GM19395 (cell line): ENCODE measurements around the gene STX11.
A peak's percentile ranks its signal among the peaks of the same experiment; 100 is the strongest.
"Not testable (repeated sequence)": the region's sequence is repeated elsewhere in the genome, so short reads cannot be mapped to it uniquely, and the experiment has no call there.

Source experiments
- ATAC-seq: cut with Tn5 transposase; IDR thresholded peaks from one replicate; pipeline ENCODE4 v1.9.1; 2021; ENCODE audit warnings: mild to moderate bottlenecking, moderate library complexity; ENCODE audit not compliant: unreplicated experiment

The STX11 gene

DNA sequence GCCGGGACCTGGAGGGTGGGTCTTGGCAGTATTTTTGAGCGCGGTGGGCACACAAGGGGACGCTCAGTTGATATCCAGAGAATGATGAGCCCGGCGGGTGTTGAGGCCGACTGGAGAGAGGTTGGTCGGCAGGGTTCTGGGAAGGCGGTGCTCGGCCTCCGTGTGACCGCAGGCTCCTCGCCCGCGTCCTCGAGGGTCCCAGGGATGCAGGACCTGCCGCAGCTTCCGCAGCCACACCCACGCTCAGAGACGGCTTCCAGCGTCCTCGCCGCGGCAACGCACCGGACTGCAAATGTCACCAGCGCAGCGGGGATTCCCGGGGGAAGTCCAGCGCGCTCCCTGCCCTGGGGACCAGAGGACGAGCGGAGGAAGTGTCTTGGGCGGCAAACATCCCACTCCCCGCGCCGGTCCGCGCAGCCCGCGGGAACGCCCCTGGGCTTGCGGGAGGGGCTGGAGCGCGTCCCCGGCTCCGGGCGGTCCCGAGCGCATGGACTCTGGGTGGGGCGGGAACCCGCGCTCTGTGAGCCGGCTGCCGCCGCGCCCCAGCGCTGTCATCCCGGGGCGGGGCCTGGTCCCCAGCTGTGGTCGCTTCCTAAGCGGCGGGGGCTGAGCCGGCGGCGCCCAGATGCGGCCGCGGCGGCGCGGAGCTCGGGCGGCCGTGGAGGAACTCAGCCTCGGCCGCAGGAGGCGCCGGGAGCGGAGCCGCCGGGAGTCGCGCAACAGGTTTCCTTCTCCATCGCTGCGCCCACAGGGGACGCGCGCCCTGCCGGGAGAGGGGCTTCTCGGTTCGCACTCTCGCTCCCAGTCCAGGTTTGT is at the start of gene STX11:
Gene STX11 (plus strand): TSS at position 624 of the 816 bp plus-strand sequence. CDS start 36,111 bp downstream, outside the sequence.
- ATAC-seq, result peak; percentile 60

DNA sequence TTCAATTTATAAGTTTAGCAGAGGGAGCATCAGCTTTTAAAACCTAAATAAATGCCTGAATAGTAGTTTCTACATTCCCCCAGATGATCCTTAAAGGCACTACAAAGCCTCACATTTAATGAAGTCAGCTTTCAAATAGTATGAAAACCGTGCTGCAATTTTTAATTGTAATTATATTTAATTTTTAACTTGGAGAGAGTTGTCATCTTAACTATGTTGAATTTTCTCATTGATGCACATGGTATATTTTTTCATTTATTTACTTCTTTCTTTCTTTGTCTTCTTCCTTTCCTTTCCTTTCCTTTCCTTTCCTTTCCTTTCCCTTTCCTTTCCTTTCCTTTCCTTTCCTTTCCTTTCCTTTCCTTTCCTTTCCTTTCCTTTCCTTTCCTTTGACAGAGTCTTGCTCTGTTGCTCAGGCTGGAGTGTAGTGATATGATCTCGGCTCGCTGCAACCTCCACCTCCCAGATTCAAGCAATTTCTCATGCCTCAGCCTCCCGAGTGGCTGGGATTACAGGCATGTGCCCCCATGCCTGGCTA is 47.2 kb upstream of the STX11 start:
- no peak for ATAC-seq

DNA sequence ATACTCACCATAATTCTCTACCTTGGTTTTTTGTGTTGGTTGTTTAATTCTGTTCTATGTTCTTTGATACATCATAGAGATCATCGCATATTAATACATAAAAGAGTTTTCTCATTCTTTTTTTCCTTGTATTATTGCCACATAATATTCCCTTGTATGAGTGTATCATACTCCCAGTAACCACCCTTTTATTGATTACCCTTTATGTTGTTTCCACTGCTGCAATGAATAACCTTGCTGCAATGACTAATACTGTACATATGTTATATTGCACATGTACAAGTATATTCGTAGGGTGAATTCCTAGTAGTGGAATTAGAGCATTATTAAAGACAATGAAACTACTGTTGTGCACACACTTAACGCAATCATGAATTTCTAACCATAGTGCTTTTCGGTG is 45.8 kb upstream of the STX11 start:
- no peak for ATAC-seq

DNA sequence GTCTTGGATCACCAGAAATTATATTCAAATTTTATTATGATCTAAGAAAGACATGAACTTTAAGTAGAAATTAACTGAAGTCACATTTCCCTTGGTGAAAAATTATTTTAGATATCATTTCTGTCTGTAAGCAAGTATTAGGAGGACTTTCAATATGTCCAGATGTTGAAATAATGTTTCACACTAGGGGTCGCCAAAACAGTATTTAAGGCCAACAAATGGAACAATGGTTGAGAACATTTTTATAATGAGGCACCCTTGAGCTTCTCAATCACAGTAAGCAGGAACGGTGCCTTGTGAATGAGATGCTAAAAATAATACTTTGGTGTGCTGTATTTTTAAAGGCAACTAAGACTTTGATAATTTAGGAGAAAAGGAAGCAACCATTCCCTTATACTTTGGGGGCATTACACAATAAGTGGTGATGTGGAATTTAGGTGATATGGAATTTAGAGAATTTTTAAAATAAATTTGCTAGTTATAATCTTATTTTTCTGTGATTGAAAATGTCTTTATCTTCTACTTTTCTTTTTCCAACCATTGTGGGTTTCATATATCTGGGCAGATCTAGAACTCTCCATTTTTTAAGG is 45.3 kb upstream of the STX11 start:
- peak; percentile 91 for ATAC-seq

DNA sequence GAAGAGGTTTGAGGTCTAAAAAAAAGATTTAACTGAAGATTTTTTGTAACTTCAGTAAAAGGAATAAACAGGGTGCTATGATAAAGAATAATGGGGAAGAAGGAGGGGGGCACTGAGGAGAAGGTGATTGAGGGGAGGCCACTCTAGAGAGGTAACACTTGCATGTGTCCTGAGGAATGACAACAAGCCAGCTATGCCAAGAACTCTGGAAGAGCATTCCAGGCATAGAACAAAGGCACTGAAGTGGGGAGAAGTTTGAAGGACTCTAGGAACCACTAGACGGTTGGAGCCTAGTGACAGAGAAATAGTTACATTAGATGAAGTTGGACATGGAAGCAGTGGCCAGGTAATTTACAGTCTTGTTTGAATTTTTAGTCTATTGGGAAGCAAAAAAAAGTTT is 44.1 kb upstream of the STX11 start:
- no peak for ATAC-seq

DNA sequence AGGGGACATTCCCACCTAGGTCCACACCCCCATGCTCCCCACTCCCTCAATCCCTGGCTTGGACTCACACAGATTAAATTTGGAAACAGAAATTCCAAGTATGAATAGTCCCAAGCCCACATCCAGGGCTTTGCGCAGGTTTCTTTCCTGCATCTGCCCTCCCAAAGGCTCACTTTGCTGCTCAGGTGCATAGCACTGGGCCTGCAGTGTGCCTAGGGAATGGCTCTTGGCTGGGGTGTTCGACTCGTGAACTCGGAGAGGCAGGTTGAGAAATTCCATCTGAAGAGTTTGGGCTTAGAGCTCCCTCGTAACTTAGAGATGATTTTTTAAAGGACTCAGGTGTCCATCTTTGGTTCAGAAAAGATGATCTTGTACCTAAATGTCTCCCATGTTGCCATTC is 40.1 kb upstream of the STX11 start:
- ATAC-seq, result no peak

DNA sequence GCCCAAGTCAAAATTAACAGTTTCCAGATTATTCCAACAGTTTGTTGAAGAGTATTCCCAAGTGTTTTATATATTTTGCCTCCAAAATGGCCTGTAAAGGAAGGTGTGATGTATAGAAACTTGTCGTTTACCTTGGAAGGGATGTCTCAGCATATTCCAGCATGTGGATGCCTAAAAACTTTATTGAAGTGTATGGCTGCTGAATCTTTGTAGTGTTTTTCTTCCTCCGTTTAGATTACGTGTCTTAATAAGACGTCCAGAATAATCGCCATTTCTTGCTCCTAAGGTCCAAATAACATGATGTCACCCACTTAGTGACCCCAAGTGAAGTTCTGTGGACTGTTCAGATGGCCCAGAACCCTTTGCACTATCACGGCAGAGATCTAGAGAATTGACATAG is 37.0 kb upstream of the STX11 start:
- no peak for ATAC-seq

DNA sequence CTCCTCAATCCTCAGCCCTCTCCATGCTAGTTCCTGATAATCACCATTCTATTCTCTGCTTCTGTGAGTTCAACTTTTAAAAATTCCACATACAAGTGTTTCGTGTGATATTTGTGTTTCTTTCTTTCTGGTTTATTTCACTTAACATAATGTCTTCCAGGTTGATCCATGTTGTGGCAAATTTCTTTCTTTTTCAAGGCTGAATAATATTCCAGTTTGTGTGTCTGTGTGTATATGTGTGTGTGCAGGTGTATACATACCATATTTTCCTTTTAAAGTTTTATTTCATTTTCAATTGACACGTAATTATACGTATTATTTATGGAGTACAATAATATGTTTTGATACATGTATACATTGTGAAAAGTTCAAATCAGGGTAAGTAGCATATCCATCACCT is 35.1 kb upstream of the STX11 start:
- no peak for ATAC-seq

DNA sequence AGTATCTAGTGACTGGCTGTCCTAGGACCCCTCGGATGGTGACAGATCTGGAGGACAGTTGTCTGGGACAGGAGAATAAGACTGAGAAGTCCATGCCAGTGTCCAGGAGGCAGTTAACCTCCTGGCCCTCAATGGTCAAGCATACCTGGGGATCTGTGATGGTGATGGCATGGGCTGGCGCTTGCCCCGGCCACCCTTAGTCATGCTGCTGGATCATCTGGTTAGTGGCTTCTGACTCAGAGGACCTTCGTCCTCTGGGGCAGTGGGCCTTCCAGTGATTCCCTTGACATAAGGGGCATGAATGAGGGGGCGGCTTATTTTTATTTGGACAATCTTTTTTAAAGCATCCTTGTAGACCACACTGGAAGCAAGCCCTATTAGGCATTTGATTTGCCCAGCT is 30.9 kb upstream of the STX11 start:
- ATAC-seq, result no peak

DNA sequence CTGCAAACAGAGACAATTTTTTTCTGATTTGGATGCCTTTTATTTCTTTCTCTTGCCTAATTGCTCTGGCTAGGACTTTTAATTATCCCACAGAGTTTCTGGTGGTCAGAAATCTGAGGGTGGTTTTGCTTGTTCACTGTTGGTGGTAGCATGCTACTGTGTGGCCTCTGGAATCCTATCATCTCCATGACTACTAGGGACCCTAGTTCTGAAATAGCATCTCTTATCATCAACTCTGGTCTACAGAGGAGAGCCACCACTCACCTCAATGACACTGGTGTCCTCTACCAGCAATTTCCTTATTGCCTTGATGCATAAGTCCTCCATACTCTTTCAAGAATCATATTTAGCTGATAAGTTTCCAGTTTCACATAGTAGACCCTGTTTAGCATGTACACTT is 27.5 kb upstream of the STX11 start:
- ATAC-seq, result no peak

DNA sequence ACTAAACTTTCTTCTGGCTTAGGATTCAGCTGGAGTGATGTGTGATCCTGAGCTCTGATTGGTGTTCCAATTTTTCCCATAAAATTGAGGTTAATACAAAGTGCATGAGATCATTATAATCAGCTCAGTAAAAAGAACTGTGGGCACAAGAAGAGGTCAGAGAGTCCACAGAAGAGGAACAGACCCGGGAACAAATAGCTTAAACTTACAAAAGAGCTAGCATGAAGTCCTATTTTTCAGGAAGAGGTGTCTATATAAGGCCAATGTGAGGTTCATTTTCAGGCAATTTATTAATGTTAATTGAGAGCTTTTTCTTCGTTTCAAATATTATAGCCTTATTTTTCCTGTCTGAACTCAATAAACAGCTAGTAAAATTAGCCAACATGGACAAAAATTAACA is 26.9 kb upstream of the STX11 start:
- no peak for ATAC-seq

DNA sequence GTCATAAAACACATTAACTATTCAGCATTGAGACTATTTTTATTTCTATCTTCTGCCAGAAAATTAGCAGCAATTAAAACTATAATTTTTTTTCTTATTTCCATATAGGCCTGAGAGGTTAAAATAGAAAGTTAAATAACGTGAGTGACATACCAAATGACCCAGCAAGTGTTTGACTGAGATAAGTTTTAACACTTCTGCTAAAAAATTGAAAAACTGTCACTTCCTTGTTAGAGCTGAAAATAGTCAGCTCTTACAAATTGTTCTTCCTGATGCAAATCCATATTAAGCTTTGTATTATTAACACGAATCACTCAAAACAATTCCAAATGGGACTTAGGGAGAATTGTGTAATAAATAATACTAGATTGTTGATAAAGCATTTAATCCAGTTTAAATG is 26.5 kb upstream of the STX11 start:
- no peak for ATAC-seq

DNA sequence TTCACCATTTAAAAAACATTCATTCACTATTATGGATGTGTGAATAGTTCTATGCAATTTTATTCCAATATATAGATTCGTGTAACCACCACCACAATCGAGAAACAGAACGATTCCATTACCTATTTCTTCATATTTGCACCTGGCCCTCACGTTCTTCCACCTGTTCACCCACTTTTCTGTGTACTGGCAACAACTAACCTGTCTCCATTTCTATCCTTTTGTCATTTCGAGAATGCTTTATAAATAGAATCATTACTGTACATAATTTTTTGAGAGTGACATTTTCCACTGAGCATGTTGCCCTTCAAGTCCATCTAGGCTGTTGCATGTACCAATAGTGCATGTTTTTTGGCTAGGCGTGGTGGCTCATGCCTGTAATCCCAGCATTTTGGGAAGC is 23.2 kb upstream of the STX11 start:
- peak; percentile 58 for ATAC-seq

DNA sequence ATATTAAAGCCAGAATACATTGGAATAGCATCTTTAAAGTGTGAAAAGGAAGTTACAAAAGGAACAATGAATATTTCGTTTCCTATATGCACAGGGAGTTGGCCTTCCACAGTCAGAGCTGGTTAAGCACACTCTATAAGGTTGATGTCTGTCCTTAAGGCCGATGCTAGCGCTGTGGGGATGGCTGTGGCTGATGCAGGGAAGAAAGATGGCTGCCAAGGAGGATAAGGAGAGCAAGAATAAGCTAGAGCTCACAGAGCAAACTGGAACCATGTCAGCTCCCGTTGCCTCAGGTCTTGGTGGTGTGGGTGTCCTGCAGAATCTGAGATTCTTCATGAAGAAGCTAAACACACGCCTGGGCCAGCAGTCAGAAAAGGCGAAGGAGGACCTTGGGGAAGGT is 20.8 kb upstream of the STX11 start:
- no peak for ATAC-seq

DNA sequence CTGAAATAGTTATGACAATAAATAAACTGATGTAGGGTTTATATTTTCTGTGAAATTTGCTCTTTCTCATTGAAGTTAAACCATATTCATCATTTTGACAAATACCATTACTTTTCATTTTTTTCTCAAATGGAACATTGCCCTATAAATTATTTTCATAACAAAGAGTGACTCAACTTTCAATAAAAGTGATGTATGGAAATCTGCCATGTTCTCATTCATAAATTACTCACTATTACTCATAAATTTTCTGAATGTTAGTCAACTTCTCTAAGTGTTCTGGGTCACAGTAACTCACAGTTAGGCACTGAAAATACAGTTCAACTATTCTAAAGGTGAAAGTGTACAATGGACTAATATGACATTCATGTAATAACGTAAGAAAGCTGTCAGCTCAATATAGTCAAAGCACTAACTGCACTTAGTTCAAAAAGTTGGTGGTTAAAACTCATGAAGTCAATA is 19.0 kb upstream of the STX11 start:
- no peak for ATAC-seq

DNA sequence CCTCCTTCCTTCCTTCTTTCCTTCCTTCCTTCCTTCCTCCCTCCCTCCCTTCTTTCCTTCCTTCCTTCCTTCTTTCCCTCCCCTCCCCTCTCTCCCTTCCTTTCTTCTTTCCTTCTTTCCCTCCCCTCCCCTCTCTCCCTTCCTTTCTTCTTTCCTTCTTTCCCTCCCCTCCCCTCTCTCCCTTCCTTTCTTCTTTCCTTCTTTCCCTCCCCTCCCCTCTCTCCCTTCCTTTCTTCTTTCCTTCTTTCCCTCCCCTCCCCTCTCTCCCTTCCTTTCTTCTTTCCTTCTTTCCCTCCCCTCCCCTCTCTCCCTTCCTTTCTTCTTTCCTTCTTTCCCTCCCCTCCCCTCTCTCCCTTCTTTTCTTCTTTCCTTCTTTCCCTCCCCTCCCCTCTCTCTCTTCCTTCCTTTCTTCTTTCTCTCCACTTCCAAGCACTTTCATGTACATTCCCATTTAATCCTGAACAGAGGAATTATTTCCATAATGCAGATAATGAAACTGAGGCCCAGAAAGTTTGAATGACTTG is 18.1 kb upstream of the STX11 start:
- not testable (repeated sequence) for ATAC-seq

DNA sequence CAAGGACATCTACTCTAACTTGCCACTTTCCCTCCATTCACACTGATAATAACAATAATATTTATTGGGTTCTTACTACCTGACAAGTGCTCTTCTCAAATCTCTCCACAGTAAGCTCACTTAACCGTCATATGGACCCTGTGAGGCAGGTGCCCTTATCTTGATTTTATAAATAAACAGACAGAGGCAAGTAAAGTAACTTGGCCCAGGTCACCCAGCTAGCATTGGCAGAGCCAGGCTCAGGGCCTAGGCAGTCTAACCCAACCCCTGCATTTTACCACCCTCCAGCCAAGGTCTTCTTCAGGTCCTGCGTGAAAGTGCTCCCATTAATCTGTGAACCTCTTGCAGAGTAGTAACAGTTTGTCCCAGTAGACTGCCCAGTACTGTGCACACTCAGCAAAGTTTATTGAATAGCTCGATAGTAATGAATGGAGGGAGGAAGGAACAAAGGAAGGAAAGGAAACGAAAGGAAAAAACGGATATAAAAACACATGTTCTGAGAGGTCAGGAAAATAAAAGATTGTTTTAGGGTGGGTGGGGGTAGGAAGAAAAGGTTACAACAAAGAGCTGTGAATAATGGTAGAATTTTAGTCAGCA is 17.0 kb upstream of the STX11 start:
- ATAC-seq, result no peak

DNA sequence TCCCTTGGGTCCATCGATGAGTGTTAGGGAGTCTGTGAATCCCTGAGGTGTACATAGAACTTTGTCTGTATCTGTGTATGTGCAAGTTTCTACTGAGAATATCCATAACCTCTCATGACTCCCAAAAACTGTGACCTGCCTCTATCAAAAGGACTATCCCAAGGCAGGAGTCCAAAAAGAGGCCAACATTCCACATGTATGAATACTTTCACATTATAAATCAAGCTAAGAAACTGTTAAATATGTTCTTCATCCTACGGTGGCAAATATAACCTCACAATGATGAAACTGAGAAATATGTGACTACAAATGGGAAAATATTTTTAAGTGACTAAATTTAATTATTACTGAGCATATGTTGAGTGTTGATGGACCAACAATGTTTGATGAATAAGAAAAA is 16.1 kb upstream of the STX11 start:
- no peak for ATAC-seq

DNA sequence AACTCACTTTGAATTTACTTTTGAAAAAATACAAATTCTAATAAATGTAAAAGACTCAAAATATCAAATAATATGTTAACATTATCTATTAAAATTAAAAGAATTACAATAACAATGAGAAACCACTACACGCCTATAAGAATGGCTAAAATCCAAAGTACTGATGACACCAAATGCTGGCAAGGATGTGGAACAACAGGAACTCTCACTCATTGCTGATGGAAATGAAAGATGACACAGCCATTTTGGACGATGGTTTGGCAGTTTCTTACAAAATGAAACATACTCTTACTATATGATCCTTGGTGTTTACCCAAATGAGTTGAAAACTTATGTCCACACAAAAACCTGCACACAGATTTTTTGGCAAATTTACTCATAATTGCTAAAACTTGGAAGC is 15.6 kb upstream of the STX11 start:
- no peak for ATAC-seq

DNA sequence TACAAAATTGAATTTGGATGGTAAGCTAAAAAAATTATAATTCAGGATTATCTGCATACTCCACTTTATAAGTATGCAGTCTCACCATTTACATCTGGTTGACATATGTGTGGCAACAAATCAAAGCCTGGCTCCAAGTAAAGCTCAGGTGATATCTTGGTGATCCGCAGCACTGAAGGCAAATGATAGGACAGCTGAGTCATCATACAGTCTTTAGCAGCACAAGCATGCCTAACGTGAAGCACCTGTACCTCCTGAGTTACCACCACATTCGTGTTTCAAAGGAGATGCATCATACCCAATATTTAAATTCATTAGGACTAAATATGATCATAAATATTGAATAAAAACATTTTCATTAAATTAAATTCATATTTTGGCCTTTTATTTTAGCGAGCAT is 11.8 kb upstream of the STX11 start:
- no peak for ATAC-seq

DNA sequence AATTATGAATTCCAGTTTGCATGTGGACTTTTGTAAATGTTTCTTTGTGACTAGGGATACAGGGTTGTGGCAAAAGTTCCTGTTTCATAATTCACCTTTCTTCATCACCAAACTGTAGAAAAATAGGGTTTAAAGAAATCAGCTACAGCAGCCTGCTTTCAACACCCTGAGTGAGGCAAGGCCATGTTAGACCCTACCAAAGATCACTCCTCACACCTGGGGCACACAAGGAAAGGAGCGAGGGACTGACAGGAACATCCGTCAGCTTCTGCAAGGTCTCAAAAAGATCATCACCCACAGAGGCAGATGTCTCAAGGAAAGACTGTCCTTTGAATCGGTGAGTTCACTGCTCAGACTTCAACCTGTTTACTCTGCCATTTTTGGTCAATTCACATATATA is 10.5 kb upstream of the STX11 start:
- ATAC-seq, result no peak

DNA sequence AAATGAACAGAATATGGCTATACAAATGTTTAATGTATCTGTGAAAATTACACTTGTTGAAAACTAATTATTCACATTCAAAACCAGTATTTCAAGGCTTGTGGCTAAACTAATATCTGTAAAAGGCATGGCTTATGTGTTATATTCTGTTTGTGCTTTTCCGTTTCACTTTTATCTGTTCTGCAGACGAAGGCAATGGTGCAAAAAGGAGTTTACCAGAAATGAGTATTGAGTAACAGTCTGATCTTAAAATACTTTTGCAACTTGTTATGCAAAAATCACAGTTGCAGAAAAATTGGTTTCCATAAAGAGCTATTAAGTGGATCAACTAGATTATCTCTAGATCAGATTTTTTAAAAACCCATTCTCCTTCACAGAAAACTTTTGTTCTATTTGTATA is 9.4 kb upstream of the STX11 start:
- ATAC-seq, result peak; percentile 87
